ENCODE measurements around the gene ADGRE3. TPM values are rescaled to one million over a fixed set of nuclear protein-coding genes. Genes with fewer than 3 reads are reported as not detected.

ADGRE3 gene
- total and polyA plus RNA-seq, 2 of the 8 experiments (the other 6 are each of a cell fraction or from before 2014, with no cell fraction given) = not detected

GRCh38 chr19:14719162-14719561 lies 44.5 kb upstream of the ADGRE3 start:
- Histone ChIP-seq H3K79me1 (ENCODE audit: low read depth, low read length) (no peaks in the 10 kb centered on the region), H2AFZ (ENCODE audit: low read length) (no peak overlapping the region), H3K18ac (ENCODE audit: extremely low read depth, low read length) (no peak overlapping the region), H3K56ac (replicated peaks; ENCODE audit: insufficient read length, low read depth, low read length) (no peak overlapping the region), H3K4ac (replicated peaks; ENCODE audit: insufficient read length, low read depth, low read length) (no peak overlapping the region), H2BK120ac (replicated peaks; ENCODE audit: low read depth, low read length) (no peak overlapping the region), H4K20me1 (replicated peaks in 1 of 2; ENCODE audit: control insufficient read depth in 1 of 2, insufficient read depth in 2 of 2, low read length in 2 of 2) (no peaks in the 10 kb centered on the region), H4K8ac (ENCODE audit: extremely low read depth, insufficient read depth, low read length) (no peak overlapping the region), H2BK12ac (ENCODE audit: low read depth, low read length) (no peak overlapping the region), H4K5ac (ENCODE audit: insufficient read length, low read depth, low read length) (no peak overlapping the region), H3K9ac (replicated peaks in 1 of 4; ENCODE audit: extremely low read depth in 1 of 4, low read depth in 3 of 4, low read length in 3 of 4) (no peak overlapping the region), H2BK5ac (ENCODE audit: low read depth, low read length) (no peak overlapping the region), H3K23me2 (ENCODE audit: low read depth, low read length) (no peaks in the 10 kb centered on the region), H3K4me3 (ENCODE audit: extremely low read depth in 1 of 4, insufficient read depth in 2 of 4, low read depth in 3 of 4, low read length in 4 of 4) (no peak overlapping the region), H4K91ac (replicated peaks; ENCODE audit: insufficient read length, low read length) (no peak overlapping the region), H2BK15ac (ENCODE audit: low read length) (no peak overlapping the region), H3K79me2 (ENCODE audit: control insufficient read depth in 1 of 2, insufficient read depth in 2 of 2, low read length in 2 of 2) (no peaks in the 10 kb centered on the region), H2BK20ac (ENCODE audit: low read length) (no peak overlapping the region), H3K4me2 (ENCODE audit: insufficient read depth in 1 of 2, low read depth in 2 of 2, low read length in 2 of 2) (no peak overlapping the region), H3K23ac (ENCODE audit: insufficient read length) (no peak overlapping the region), H3K36me3 (ENCODE audit: control insufficient read depth in 2 of 4, insufficient read depth in 4 of 4, low read length in 3 of 4) (peaks cover 4 to 39% (median 25%) of the 10 kb centered on the region in 4 experiments; a peak in 6 of 8 replicates), H3K4me1 (replicated peaks in 1 of 4; ENCODE audit: control insufficient read depth in 3 of 4, insufficient read depth in 4 of 4, low read length in 3 of 4) (no peaks in the 10 kb centered on the region), H3K9me3 (ENCODE audit: insufficient read depth in 2 of 2, low read depth in 1 of 2, low read length in 1 of 2) (peaks cover 70 to 79% of the 10 kb centered on the region in 2 experiments), H3K14ac (ENCODE audit: insufficient read length) (no peak overlapping the region), H3K27ac (ENCODE audit: low read depth, low read length) (no peak overlapping the region), H3K27me3 (replicated peaks in 1 of 4; ENCODE audit: control insufficient read depth in 3 of 4, extremely low read depth in 1 of 4, insufficient read depth in 3 of 4, low read length in 3 of 4) (no peaks in the 10 kb centered on the region; a peak in 2 of 7 replicates), H2AK5ac (ENCODE audit: low read depth, low read length) (no peak overlapping the region)
- WGBS, 2 experiments (ENCODE audit: extremely low coverage in 1 of 2, insufficient coverage in 1 of 2, insufficient read length in 1 of 2, insufficient replicate concordance in 2 of 2, low coverage in 1 of 2, low lambda C conversion rate in 2 of 2, missing lambda C conversion rate in 1 of 2) = 89% methylated on average over 3 of the region's 3 CpGs; no CpG with 5 or more reads in 1 of the 2 experiments
- CTCF ChIA-PET (ENCODE audit: partially characterized antibody) = no interaction called here
- POLR2A ChIA-PET (ENCODE audit: partially characterized antibody) = interaction anchor here (0.6 kb wide), 1 partner anchor 26 kb away, joined by 3 read pairs; no protein-coding TSS in a partner anchor
- DNase-seq (ENCODE audit: low read depth in 1 of 2, low spot score in 2 of 2) (no peak), FAIRE-seq (no peak)
- no peak for TF ChIP-seq SIRT6 (IDR thresholded peaks at IDR 0.05; ENCODE audit: low read length)
- no peak for TF ChIP-seq NRF1 (IDR thresholded peaks at IDR 0.05; ENCODE audit: low read depth, low read length)
- TF ChIP-seq POLR2AphosphoS5 (IDR thresholded peaks at IDR 0.05; ENCODE audit: low read depth, low read length) = no peak
- no peak for TF ChIP-seq TBP (IDR thresholded peaks at IDR 0.05; ENCODE audit: low read depth, low read length)
- no peak for TF ChIP-seq CBX5 (IDR thresholded peaks at IDR 0.05; ENCODE audit: low read depth, low read length)
- no peak for TF ChIP-seq ATF2 (IDR thresholded peaks at IDR 0.05; ENCODE audit: low read length)
- no peak for TF ChIP-seq JUND (IDR thresholded peaks at IDR 0.05; ENCODE audit: low read length)
- TF ChIP-seq SP2 (IDR thresholded peaks at IDR 0.05; ENCODE audit: low read length) = no peak
- TF ChIP-seq ASH2L (IDR thresholded peaks at IDR 0.05; ENCODE audit: low read length) = no peak
- TF ChIP-seq TAF7 (optimal IDR thresholded peaks at IDR 0.05; ENCODE audit: borderline replicate concordance, low read depth, low read length) = no peak
- no peak for TF ChIP-seq YY1 (IDR thresholded peaks at IDR 0.05; ENCODE audit: low read depth, low read length)
- no peak for TF ChIP-seq KDM5A (IDR thresholded peaks at IDR 0.05; ENCODE audit: low read length)
- TF ChIP-seq POU5F1 (IDR thresholded peaks at IDR 0.05; ENCODE audit: low read depth, low read length) = no peak
- TF ChIP-seq ATF3 (IDR thresholded peaks at IDR 0.05; ENCODE audit: insufficient read depth, low read depth, low read length) = no peak
